GM15510 (cell line): ENCODE results near the gene EYA2.

ENCODE experiments used
- POLR2A ChIP-seq: IDR thresholded peaks from 3 replicates; pipeline ENCODE4 v1.6.1; 2011; ENCODE audit warnings: borderline replicate concordance; ENCODE audit not compliant: insufficient read length; ENCODE audit errors: extremely low read depth

The EYA2 gene

GRCh38 chr20:46955601-46956556, 61.2 kb downstream of the EYA2 start:
- TF ChIP-seq POLR2A, result no peak

DNA sequence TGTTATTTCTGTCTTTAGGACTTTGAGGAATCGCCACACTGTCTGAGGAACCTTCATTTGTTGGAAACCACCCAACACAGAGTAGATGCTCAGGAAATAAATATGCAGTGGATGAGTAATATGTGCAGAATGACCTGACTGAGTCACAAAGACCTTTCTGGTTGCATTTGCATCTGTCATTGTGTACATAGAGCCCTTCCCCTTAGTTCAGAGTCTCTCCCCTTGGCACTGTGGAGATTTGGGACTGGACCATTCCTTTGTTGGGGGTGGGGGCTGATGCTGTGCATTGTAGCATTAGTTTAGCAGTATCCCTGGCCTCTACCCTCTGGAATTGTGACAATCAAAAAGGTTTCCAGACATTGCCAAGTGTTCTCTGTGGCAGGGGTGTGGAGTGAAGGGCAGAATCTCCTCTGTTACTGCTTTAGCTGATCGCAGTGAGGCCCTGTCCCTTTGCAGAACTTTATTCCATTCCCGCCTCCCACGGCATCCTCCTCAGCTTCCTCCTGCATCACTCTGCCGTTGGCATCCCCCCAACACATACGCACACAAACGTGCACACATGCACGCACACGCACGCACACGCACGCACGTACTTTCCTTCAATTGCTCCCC, 64.5 kb downstream of the EYA2 start:
- no peak for TF ChIP-seq POLR2A

GRCh38 chr20:46959821-46960220, 65.2 kb downstream of the EYA2 start:
- no peak for TF ChIP-seq POLR2A

DNA sequence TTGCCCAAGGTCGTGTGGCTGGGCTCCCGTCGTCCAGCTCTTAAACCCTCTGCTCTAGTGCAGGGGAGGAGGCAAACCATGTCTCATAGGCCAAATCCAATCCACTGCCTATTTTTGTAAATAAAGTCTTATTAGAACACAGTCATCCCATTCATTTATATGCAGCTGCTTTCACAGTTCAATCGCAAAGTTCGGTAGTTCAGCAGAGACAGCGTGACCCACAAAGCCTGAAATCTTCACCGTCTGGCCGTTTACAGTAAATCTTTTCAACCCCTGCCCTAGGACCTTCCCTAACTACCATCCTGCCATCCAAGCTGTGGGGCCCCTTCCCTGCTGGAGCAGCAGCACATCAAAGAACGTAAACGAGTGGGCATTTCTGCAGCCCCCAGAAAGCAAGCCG, 65.9 kb downstream of the EYA2 start:
- no peak for TF ChIP-seq POLR2A

DNA sequence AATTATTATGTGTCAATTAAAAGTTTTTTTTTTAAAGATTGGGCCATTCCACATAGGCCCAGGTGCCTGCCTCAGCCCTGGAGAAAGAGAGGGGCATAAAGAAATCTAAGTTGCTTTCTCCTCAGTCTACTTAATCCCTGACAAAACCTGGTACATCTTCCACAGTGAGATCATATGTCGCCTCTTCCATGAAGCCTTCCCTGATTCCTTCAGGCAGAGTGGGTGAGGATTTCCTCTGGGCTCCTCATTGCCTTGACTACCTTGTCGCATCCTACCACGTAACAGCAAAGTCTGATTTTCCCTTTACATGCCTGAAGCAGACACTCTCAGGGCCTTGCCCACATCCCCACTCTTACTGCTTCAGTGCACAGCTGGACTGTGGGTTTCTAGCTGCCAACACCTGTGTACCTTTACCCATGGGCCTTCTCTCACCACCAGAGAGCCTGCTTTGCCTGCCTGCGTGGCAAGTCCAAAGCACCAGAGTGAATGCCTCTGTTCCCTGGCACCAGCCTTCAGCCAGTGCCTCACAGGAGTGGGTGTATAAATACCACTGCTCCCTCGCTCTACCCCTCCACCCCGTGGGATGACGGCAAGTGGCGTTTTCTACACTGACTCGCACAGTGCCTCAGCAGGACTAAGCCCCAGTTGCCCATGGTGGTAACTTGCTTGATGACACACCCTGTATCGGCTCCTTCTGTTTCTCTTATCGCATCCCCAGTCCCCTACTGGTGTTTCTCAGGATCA, 68.0 kb downstream of the EYA2 start:
- no peak for TF ChIP-seq POLR2A

DNA sequence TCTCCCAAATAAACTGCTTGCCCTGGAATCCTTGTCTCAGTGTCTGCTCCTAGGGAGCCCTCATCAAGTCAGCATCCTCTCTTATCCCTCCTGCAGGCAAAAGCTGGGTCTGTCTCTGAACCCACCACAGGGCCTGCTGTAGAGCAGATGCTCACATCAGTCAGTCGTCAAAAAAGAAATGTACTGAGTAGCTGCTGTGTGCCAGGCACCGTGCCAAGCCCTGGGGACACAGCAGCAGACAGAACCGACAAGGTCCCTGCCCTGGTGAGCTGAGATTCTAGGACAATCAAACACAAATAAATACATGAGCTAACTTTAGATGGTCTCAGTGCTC, 68.5 kb downstream of the EYA2 start:
- TF ChIP-seq POLR2A, result no peak

GRCh38 chr20:46963758-46964617, 69.3 kb downstream of the EYA2 start:
- TF ChIP-seq POLR2A, result no peak

GRCh38 chr20:46964618-46965455, 70.2 kb downstream of the EYA2 start:
- TF ChIP-seq POLR2A, result no peak

DNA sequence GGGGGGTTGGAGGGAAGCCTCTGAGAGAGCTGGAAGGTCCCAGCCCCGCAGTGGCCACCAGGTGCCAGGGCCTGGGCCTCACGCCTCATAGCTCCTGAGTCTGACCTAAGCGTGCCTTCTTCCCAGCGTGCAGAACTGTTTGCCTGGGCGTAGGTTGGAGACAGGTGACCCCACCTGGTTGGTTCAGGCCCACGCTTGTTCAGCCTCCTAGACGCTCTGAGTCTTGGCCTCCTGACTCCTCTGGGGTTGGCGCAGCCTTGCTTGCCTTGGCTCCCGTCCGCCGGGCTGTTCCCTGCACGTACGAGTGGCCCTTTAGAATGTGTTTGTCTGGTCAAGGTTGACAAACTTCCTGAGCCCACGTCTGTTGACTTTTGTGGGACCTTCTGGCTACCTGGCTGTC, 70.8 kb downstream of the EYA2 start:
- TF ChIP-seq POLR2A, result no peak

DNA sequence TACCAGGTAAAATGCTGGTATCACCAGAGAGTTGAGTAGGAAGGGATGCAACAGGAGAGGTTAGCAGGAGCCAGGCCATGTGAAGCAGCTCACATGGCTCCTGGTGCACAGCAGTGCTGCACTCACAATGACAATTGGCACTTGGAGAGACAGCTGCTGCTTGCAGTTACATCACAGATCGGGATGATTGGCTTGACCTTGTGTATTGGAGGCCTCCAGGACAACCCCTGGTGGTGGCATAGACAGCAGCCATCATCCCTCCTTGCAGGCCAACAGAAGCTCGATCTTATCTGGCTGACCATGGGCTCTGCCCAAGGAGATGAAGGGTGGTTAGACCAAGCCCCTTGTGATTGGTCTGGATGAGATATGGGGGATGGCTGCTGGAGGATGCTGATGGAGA, 73.0 kb downstream of the EYA2 start:
- TF ChIP-seq POLR2A, result no peak

DNA sequence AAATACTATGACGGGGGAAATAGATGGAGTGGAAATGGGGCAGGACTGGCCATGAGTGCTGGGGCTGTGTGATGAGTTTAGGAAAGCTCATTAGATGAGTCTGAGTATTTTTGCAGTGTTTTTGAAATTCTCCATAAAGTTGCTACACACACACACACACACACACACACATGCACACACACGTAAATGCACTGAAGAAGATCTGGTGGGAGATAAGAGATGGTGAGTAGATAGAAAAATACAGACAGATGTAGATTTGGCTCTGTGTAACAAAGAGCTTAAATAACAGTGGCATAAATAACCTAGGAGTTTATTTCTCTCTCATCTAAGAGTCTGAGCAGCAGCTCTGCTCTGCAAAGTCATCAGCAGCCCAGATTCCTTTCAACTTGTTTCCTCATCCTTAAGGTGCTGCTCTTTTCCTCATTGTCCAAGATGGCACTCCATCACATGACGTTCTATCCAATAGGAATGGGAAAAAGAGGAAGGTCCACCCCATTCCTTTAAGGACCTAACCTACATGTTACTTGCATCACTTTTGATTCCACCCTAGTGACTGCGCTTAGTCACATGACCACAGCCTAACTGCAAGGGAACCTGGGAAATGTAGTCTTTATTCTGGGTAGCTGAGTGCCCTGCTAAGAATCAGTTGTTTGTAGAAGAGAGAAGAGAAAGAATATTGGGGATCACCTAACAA, 76.4 kb downstream of the EYA2 start:
- no peak for TF ChIP-seq POLR2A

GRCh38 chr20:46973766-46974165, 79.1 kb downstream of the EYA2 start:
- no peak for TF ChIP-seq POLR2A
